ENCODE results near the gene HERC6.
"Not testable (repeated sequence)": the region's sequence is repeated elsewhere in the genome, so short reads cannot be mapped to it uniquely, and the experiment has no call there.

Gene HERC6

GRCh38 chr4:88391703-88392102 lies 13.1 kb downstream of the HERC6 start:
- DNase-seq = no peak

GRCh38 chr4:88396681-88397080 lies 18.0 kb downstream of the HERC6 start:
- DNase-seq = no peak

GRCh38 chr4:88398381-88398780 lies 19.7 kb downstream of the HERC6 start:
- no peak for DNase-seq

GRCh38 chr4:88409206-88409605 lies 30.6 kb downstream of the HERC6 start:
- DNase-seq = no peak

- DNase-seq = no peak
Observed at GRCh38 chr4:88409789-88410188, 31.1 kb downstream of the HERC6 start.

- no peak for DNase-seq
Observed at GRCh38 chr4:88411491-88412096, 32.9 kb downstream of the HERC6 start.

GRCh38 chr4:88413801-88414200 lies 35.1 kb downstream of the HERC6 start:
- no peak for DNase-seq

- DNase-seq = no peak
Observed at GRCh38 chr4:88414755-88415154, 36.1 kb downstream of the HERC6 start.

- DNase-seq = no peak
Observed at GRCh38 chr4:88415982-88416381, 37.3 kb downstream of the HERC6 start.

GRCh38 chr4:88418411-88418810 lies 39.8 kb downstream of the HERC6 start:
- no peak for DNase-seq

- no peak for DNase-seq
Observed at GRCh38 chr4:88419874-88420273, 41.2 kb downstream of the HERC6 start.

GRCh38 chr4:88420844-88421243 lies 42.2 kb downstream of the HERC6 start:
- DNase-seq = no peak

- no peak for DNase-seq
Observed at GRCh38 chr4:88422403-88422802, 43.8 kb downstream of the HERC6 start.

- no peak for DNase-seq
Observed at GRCh38 chr4:88429401-88429800, 50.7 kb downstream of the HERC6 start.

- DNase-seq = no peak
Observed at GRCh38 chr4:88435987-88436693, 57.5 kb downstream of the HERC6 start.

GRCh38 chr4:88437873-88438272 lies 59.2 kb downstream of the HERC6 start:
- DNase-seq = not testable (repeated sequence)

GRCh38 chr4:88439161-88439760 lies 60.6 kb downstream of the HERC6 start:
- DNase-seq = no peak

- no peak for DNase-seq
Observed at GRCh38 chr4:88440146-88440545, 61.5 kb downstream of the HERC6 start.

- no peak for DNase-seq
Observed at GRCh38 chr4:88441696-88442095, 63.0 kb downstream of the HERC6 start.

- DNase-seq = no peak
Observed at GRCh38 chr4:88442689-88443191, 64.1 kb downstream of the HERC6 start.

- no peak for DNase-seq
Observed at GRCh38 chr4:88443486-88443885, 64.8 kb downstream of the HERC6 start.

- no peak for DNase-seq
Observed at GRCh38 chr4:88445252-88445651, 66.6 kb downstream of the HERC6 start.

GRCh38 chr4:88446124-88446523 lies 67.5 kb downstream of the HERC6 start:
- DNase-seq = no peak
